ENCODE data around the gene STON2.
"Not testable (repeated sequence)": the region's sequence is repeated elsewhere in the genome, so short reads cannot be mapped to it uniquely, and the experiment has no call there.

The STON2 gene

GRCh38 chr14:81260732-81261131, 139.4 kb downstream of the STON2 start:
- DNase-seq (ENCODE audit: low spot score in 2 of 2), result no peak
- peaks cover 13% of the 10 kb centered on the region for H3K27me3 Mint-ChIP-seq
- H3K9me3 Mint-ChIP-seq, result no peaks in the 10 kb centered on the region
- no peaks in the 10 kb centered on the region for H3K36me3 Mint-ChIP-seq
- no peak for ATAC-seq (ENCODE audit: low read depth)
- H3K27ac Mint-ChIP-seq, result no peak overlapping the region
- no peak overlapping the region for H3K4me3 Mint-ChIP-seq
- peaks cover 8% of the 10 kb centered on the region for H3K4me1 Mint-ChIP-seq

GRCh38 chr14:81256289-81256960, 143.7 kb downstream of the STON2 start:
- no peaks in the 10 kb centered on the region for H3K36me3 Mint-ChIP-seq
- H3K27me3 Mint-ChIP-seq, result peaks cover 9% of the 10 kb centered on the region
- peak; percentile 75 for ATAC-seq (ENCODE audit: low read depth)
- H3K4me3 Mint-ChIP-seq, result no peak overlapping the region
- H3K4me1 Mint-ChIP-seq, result peaks cover 9% of the 10 kb centered on the region
- no peak for DNase-seq (ENCODE audit: low spot score in 2 of 2)
- H3K27ac Mint-ChIP-seq, result no peak overlapping the region
- no peaks in the 10 kb centered on the region for H3K9me3 Mint-ChIP-seq

DNA sequence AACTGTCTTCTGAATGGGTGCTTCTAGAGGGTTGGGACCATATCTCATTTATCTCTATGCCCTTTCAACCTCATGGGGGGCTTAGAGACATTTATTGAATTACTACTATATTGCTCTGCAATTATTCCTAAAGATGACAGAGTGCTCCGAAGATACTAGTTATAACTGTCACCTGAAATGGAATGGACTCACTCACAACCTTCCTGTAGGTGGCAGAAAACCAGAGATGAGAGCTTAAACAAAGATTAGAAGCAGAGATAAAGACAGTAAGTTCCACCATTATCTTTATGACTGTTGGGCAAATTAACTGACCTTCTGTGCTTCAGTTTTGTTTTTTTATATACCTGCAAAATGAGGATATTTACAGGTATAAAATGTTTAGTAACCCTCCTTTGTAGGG, 147.8 kb downstream of the STON2 start:
- no peak for ATAC-seq (ENCODE audit: low read depth)
- no peak overlapping the region for H3K27ac Mint-ChIP-seq

DNA sequence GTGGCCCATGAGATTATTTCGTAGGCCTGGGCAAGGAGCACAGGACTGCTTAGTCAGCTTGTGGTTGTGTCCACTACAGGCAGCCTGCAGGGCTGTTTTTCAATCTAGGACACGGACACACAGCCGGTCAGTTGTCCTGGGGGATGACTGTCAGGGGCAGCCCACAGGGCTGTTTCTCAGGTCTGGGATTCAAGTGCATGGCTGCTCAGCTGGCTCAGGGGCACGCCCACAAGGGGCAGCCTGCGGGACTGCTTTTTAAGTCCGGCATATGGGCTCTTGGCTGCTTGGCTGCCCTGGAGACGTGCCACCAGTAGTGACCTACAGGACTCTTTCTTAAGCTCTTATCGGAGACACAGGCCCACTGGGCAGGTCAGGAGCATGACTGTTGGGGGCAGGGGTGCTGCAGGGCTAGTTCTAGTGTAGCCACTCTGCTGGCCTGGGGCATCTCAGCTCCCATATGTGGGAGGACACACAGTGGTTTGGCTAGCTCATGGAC, 152.8 kb downstream of the STON2 start:
- Mint-ChIP-seq H3K4me3 (no peak overlapping the region), H3K9me3 (peaks cover 9% of the 10 kb centered on the region), H3K27ac (no peak overlapping the region), H3K36me3 (peaks cover 2% of the 10 kb centered on the region), H3K27me3 (peaks cover 2% of the 10 kb centered on the region), H3K4me1 (no peaks in the 10 kb centered on the region)
- no peak for DNase-seq (ENCODE audit: low spot score in 2 of 2)
- no peak for ATAC-seq (ENCODE audit: low read depth)

More for the DNA sequence above, 147.8 kb downstream of the STON2 start:
- DNase-seq (ENCODE audit: low spot score in 2 of 2), result no peak
- Mint-ChIP-seq H3K27me3 (peaks cover 3% of the 10 kb centered on the region), H3K36me3 (no peaks in the 10 kb centered on the region), H3K4me3 (no peak overlapping the region), H3K4me1 (peaks cover 9% of the 10 kb centered on the region), H3K9me3 (no peaks in the 10 kb centered on the region)

GRCh38 chr14:81246461-81247270, 153.5 kb downstream of the STON2 start:
- Mint-ChIP-seq H3K27me3 (peaks cover 2% of the 10 kb centered on the region), H3K9me3 (peaks cover 9% of the 10 kb centered on the region), H3K4me1 (no peaks in the 10 kb centered on the region), H3K27ac (no peak overlapping the region), H3K4me3 (no peak overlapping the region), H3K36me3 (peaks cover 2% of the 10 kb centered on the region)
- no peak for ATAC-seq (ENCODE audit: low read depth)
- no peak for DNase-seq (ENCODE audit: low spot score in 2 of 2)

DNA sequence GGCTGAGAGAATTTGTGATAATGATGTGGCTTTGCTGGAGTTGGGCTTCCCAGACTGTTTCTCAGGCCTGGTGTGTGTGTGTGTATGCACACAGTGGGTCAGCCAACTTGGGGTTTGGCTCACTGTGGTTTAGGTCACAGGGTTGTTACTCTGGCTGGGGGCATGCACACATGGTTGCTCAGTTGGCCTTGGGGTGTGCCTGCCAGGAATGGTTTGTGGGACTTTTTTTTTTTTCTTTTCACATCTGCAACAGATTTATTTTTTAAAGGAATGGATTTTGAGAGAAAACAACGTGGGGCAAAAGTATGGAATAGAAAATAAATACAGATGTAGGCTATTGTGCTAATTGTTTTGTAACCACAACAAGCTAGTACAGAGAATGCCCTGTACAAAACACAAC, 154.4 kb downstream of the STON2 start:
- H3K27ac Mint-ChIP-seq, result no peak overlapping the region
- H3K9me3 Mint-ChIP-seq, result peaks cover 9% of the 10 kb centered on the region
- no peaks in the 10 kb centered on the region for H3K4me1 Mint-ChIP-seq
- no peak for DNase-seq (ENCODE audit: low spot score in 2 of 2)
- H3K36me3 Mint-ChIP-seq, result peaks cover 2% of the 10 kb centered on the region
- no peak overlapping the region for H3K4me3 Mint-ChIP-seq
- no peak for ATAC-seq (ENCODE audit: low read depth)
- H3K27me3 Mint-ChIP-seq, result peaks cover 2% of the 10 kb centered on the region

DNA sequence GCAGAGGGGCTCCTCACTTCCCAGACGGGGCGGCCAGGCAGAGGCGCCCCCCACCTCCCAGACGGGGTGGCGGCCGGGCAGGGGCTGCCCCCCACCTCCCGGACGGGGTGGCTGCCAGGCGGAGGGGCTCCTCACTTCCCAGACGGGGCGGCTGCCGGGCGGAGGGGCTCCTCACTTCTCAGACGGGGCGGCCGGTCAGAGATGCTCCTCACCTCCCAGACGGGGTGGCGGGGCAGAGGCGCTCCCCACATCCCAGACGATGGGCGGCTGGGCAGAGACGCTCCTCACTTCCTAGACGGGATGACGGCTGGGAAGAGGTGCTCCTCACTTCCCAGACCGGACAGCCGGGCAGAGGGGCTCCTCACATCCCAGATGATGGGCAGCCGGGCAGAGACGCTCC, 155.7 kb downstream of the STON2 start:
- H3K27ac Mint-ChIP-seq; ATAC-seq (ENCODE audit: low read depth); H3K9me3 Mint-ChIP-seq; H3K4me1 Mint-ChIP-seq; DNase-seq (ENCODE audit: low spot score in 2 of 2); H3K36me3 Mint-ChIP-seq; H3K27me3 Mint-ChIP-seq; H3K4me3 Mint-ChIP-seq: not testable (repeated sequence)

- Mint-ChIP-seq H3K27me3 (no peaks in the 10 kb centered on the region), H3K4me3 (no peak overlapping the region), H3K36me3 (peaks cover 2% of the 10 kb centered on the region), H3K4me1 (no peaks in the 10 kb centered on the region), H3K27ac (no peak overlapping the region), H3K9me3 (peaks cover 9% of the 10 kb centered on the region)
- ATAC-seq (ENCODE audit: low read depth) (no peak), DNase-seq (ENCODE audit: low spot score in 2 of 2) (no peak)
These were observed 156.6 kb downstream of the STON2 start for GRCh38 chr14:81243499-81243898.

- ATAC-seq (ENCODE audit: low read depth); H3K27ac Mint-ChIP-seq; H3K36me3 Mint-ChIP-seq; H3K4me1 Mint-ChIP-seq; H3K4me3 Mint-ChIP-seq; DNase-seq (ENCODE audit: low spot score in 2 of 2); H3K9me3 Mint-ChIP-seq; H3K27me3 Mint-ChIP-seq: not testable (repeated sequence)
These were observed 163.3 kb downstream of the STON2 start for GRCh38 chr14:81236849-81237248.

GRCh38 chr14:81236138-81236537, 164.0 kb downstream of the STON2 start:
- H3K36me3 Mint-ChIP-seq, result no peaks in the 10 kb centered on the region
- no peaks in the 10 kb centered on the region for H3K27me3 Mint-ChIP-seq
- peaks cover 4% of the 10 kb centered on the region for H3K4me1 Mint-ChIP-seq
- H3K27ac Mint-ChIP-seq, result no peak overlapping the region
- no peak overlapping the region for H3K4me3 Mint-ChIP-seq
- DNase-seq (ENCODE audit: low spot score in 2 of 2) (no peak), ATAC-seq (ENCODE audit: low read depth) (no peak)
- no peaks in the 10 kb centered on the region for H3K9me3 Mint-ChIP-seq

DNA sequence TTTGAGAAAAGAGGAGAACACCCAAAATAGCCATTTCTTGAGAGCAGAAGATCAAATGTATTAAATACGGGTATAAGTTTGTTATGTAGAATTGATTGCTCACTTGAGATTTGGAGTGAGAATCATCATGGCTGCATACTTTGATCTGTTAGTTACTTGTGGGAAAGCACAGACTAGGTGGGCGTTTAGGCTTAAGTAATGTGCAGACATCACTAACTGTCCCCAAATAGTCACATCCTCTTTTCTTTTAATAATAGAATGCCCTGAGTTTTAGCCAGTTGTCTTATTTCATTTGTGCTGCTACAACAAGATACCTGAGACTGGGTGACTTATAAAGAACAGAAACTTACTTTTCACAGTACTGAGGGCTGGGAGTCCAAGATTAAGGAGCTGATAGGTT, 165.0 kb downstream of the STON2 start:
- ATAC-seq (ENCODE audit: low read depth) (no peak), DNase-seq (ENCODE audit: low spot score in 2 of 2) (no peak)
- no peaks in the 10 kb centered on the region for H3K36me3 Mint-ChIP-seq
- no peak overlapping the region for H3K4me3 Mint-ChIP-seq
- H3K27me3 Mint-ChIP-seq, result no peaks in the 10 kb centered on the region
- H3K27ac Mint-ChIP-seq, result no peak overlapping the region
- peaks cover 4% of the 10 kb centered on the region for H3K4me1 Mint-ChIP-seq
- H3K9me3 Mint-ChIP-seq, result no peaks in the 10 kb centered on the region

- H3K36me3 Mint-ChIP-seq, result no peaks in the 10 kb centered on the region
These were observed 165.8 kb downstream of the STON2 start for GRCh38 chr14:81234278-81234677.

GRCh38 chr14:81233615-81234014, 166.5 kb downstream of the STON2 start:
- no peaks in the 10 kb centered on the region for H3K9me3 Mint-ChIP-seq
- no peak for ATAC-seq (ENCODE audit: low read depth)
- DNase-seq (ENCODE audit: low spot score in 2 of 2), result no peak
- no peaks in the 10 kb centered on the region for H3K36me3 Mint-ChIP-seq
- no peaks in the 10 kb centered on the region for H3K27me3 Mint-ChIP-seq
- H3K4me3 Mint-ChIP-seq, result no peak overlapping the region
- no peak overlapping the region for H3K27ac Mint-ChIP-seq
- H3K4me1 Mint-ChIP-seq, result peaks cover 4% of the 10 kb centered on the region

More at GRCh38 chr14:81234278-81234677, 165.8 kb downstream of the STON2 start:
- H3K4me1 Mint-ChIP-seq, result peaks cover 4% of the 10 kb centered on the region
- no peak for ATAC-seq (ENCODE audit: low read depth)
- H3K4me3 Mint-ChIP-seq, result no peak overlapping the region
- no peaks in the 10 kb centered on the region for H3K27me3 Mint-ChIP-seq
- no peak for DNase-seq (ENCODE audit: low spot score in 2 of 2)
- no peaks in the 10 kb centered on the region for H3K9me3 Mint-ChIP-seq
- H3K27ac Mint-ChIP-seq, result no peak overlapping the region

DNA sequence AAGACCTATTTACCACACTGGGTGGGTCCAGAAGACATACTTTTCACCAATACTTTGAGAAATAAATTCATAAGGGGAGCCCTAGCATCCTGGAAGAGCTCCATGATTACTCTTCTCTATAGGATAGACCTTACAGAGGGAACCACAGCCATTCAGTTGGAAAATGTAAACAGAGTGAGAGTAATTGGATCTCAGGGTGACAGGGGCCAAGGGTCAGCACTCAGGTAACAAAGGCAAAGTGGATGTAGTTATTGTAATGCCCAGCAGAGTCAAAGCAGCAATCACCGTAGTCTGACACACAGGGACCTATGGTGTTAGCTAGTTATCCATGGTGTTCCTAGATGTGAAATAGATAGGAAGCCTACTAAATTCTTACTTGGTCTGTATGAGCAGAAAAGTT, 168.6 kb downstream of the STON2 start:
- DNase-seq (ENCODE audit: low spot score in 2 of 2) (no peak), ATAC-seq (ENCODE audit: low read depth) (no peak)
- H3K27me3 Mint-ChIP-seq, result no peaks in the 10 kb centered on the region
- H3K9me3 Mint-ChIP-seq, result no peaks in the 10 kb centered on the region
- no peaks in the 10 kb centered on the region for H3K36me3 Mint-ChIP-seq
- H3K4me1 Mint-ChIP-seq, result peaks cover 4% of the 10 kb centered on the region
- no peak overlapping the region for H3K4me3 Mint-ChIP-seq
- no peak overlapping the region for H3K27ac Mint-ChIP-seq

All from memory B cell (primary cell).